Measurements from ENCODE around the gene UST.

DNA sequence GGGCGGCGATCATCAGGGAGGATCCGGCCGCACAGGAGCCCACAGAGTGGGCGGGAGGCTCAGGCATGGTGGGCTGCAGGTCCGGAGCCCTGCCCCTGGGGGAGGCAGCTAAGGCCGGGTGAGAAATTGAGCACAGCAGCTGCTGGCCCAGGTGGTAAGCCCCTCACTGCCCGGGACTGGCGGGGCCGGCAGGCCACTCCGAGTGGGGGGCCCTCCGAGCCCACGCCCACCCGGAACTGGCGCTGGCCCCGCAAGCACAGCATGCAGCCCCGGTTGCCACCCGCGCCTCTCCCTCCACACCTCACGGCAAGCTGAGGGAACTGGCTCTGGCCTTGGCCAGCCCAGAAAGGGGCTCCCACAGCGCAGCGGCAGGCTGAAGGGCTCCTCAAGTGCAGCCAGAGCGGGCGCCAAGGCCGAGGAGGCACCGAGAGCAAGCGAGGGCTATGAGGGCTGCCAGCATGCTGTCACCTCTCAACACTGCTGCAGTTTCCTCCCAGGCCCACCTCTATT lies 48.1 kb upstream of the UST start:
- no peak for TF ChIP-seq EZH2 (IDR thresholded peaks at IDR 0.05; ENCODE audit: borderline replicate concordance)
- TF ChIP-seq, protein P1, sequence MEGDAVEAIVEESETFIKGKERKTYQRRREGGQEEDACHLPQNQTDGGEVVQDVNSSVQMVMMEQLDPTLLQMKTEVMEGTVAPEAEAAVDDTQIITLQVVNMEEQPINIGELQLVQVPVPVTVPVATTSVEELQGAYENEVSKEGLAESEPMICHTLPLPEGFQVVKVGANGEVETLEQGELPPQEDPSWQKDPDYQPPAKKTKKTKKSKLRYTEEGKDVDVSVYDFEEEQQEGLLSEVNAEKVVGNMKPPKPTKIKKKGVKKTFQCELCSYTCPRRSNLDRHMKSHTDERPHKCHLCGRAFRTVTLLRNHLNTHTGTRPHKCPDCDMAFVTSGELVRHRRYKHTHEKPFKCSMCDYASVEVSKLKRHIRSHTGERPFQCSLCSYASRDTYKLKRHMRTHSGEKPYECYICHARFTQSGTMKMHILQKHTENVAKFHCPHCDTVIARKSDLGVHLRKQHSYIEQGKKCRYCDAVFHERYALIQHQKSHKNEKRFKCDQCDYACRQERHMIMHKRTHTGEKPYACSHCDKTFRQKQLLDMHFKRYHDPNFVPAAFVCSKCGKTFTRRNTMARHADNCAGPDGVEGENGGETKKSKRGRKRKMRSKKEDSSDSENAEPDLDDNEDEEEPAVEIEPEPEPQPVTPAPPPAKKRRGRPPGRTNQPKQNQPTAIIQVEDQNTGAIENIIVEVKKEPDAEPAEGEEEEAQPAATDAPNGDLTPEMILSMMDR (IDR thresholded peaks at IDR 0.05; ENCODE audit: poor library complexity) = no peak
- TF ChIP-seq EZH2phosphoT487 (IDR thresholded peaks at IDR 0.05; ENCODE audit: low read depth, severe bottlenecking, unreplicated experiment) = no peak
